AG04449 (cell line): Measurements from ENCODE around the gene DEDD.

ENCODE experiments used
- CTCF ChIA-PET: fragments of 350-600 bp; formaldehyde crosslinking; extraction: SDS; loops from one replicate; lab custom pipeline; 2021; ENCODE audit warnings: antibody characterized with exemption; lab: Yijun Ruan, JAX
- POLR2A ChIA-PET: fragments of 400-600, 350-600 bp; formaldehyde crosslinking; extraction: SDS; loops from one replicate; lab custom pipeline; 2020; ENCODE audit warnings: antibody characterized with exemption, inconsistent platforms; lab: Yijun Ruan, JAX
- DNase-seq: peaks from one replicate; pipeline ENCODE4 v3.0.0-alpha.2; 2010; ENCODE audit warnings: low read depth, low spot score
- H3K4me3 ChIP-seq: 2 replicates; pipeline ENCODE4 v1.5.1; 2011; ENCODE audit warnings: low read depth, mild to moderate bottlenecking, control low read depth, low read length
- TF ChIP-seq, protein P1 (sequence below): IDR thresholded peaks from one replicate; pipeline ENCODE4 v1.5.1; 2011; ENCODE audit warnings: mild to moderate bottlenecking, moderate library complexity, low read length, control low read depth, inconsistent platforms; ENCODE audit not compliant: insufficient read depth; ENCODE audit errors: missing control alignments

DEDD gene

DNA sequence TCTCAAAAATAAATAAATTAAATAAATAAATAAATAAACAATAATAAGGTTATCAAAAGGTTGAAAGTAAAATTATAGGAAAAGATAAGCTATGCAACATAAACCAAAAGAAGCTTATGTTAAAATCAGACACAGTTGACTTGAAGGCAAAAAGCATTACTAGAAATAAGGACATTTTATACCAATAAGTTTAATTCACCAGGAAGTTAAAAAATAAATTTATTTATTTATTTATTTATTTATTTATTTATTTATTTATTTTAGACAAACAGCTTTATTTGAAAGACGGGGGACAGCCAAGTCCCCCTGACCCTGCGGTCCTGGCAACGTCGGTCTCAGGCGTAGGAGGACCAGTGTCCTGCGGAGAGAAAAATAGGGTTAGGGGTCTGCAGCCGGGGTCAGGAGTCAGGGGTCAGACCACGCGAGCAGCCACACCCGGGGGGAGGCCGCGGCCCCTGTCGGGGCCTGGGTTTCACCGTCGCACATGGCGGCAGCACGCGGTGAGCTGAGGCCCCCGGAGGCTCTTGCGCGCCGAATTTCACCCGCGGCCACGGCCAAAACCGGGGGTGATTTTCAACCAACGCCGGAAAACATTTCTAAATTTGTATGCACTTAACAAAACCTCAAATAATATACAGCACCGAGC lies 8.4 kb upstream of the DEDD start:
- TF ChIP-seq, protein P1, sequence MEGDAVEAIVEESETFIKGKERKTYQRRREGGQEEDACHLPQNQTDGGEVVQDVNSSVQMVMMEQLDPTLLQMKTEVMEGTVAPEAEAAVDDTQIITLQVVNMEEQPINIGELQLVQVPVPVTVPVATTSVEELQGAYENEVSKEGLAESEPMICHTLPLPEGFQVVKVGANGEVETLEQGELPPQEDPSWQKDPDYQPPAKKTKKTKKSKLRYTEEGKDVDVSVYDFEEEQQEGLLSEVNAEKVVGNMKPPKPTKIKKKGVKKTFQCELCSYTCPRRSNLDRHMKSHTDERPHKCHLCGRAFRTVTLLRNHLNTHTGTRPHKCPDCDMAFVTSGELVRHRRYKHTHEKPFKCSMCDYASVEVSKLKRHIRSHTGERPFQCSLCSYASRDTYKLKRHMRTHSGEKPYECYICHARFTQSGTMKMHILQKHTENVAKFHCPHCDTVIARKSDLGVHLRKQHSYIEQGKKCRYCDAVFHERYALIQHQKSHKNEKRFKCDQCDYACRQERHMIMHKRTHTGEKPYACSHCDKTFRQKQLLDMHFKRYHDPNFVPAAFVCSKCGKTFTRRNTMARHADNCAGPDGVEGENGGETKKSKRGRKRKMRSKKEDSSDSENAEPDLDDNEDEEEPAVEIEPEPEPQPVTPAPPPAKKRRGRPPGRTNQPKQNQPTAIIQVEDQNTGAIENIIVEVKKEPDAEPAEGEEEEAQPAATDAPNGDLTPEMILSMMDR, result no peak
- CTCF ChIA-PET, result interaction anchor here (0.8 to 12.2 kb wide), 11 partner anchors 8 to 306 kb away, joined by 3 to 147 read pairs (median 5); partner anchors contain the start of genes KLHDC9 and USF1
- no peak overlapping the region for H3K4me3 ChIP-seq
- DNase-seq, result no peak
- POLR2A ChIA-PET, result interaction anchor here (0.9 kb wide), 1 partner anchor 8 kb away, joined by 4 read pairs; no protein-coding TSS in a partner anchor

DNA sequence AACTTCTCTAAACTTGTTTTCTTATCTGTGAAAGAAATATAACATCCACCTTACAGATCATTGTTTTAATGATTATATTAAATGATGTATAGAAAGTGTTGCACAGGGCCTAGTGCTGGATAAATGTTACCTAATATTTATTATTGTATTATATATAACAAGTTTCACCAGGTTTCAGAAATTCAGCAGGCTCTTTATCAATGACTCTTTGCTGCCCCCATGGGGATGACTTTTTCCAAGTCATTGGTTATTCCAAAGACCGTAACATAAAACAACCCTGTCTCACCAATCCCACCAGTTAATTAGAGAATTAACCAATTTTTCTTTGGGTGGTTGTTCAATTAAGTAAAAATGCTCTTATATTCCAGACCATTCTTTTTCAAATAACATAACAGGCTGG lies 7.3 kb upstream of the DEDD start:
- DNase-seq, result no peak

DNA sequence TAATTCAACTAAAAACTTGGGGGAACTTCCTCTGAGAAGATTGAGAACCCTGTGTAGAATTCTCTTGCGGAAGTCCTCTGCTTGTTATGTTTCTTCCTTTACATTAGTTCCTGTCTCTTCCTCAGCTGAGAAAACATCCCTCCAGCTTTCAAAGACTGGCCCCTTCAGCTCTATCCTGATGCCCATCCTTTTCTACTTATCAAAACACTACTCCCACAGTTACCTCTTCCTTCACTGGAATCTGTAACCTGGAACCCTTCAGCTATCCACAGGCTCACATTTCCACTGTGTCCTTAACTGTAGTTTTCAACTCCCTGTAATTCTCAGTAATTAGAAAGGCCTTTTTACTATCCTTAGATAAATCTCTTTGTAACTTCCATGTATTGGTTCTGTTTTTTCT lies 6.0 kb upstream of the DEDD start:
- no peak for DNase-seq
- no peak overlapping the region for H3K4me3 ChIP-seq
- ChIA-PET CTCF (interaction anchor here (0.6 to 12.2 kb wide), 12 partner anchors 10 to 303 kb away, joined by 3 to 147 read pairs (median 6); partner anchors contain the start of genes KLHDC9, UFC1 and USF1), POLR2A (interaction anchor here (1.0 to 1.2 kb wide), 2 partner anchors 15 to 94 kb away, joined by 3 read pairs; partner anchors contain the start of gene UFC1)
- TF ChIP-seq, protein P1, result no peak

More for the DNA sequence above, 7.3 kb upstream of the DEDD start:
- ChIA-PET CTCF (interaction anchor here (0.6 to 12.2 kb wide), 12 partner anchors 9 to 303 kb away, joined by 3 to 147 read pairs (median 6); partner anchors contain the start of genes KLHDC9, UFC1 and USF1), POLR2A (no interaction called here)
- TF ChIP-seq, protein P1, result peak; percentile 34
- H3K4me3 ChIP-seq, result no peak overlapping the region

DNA sequence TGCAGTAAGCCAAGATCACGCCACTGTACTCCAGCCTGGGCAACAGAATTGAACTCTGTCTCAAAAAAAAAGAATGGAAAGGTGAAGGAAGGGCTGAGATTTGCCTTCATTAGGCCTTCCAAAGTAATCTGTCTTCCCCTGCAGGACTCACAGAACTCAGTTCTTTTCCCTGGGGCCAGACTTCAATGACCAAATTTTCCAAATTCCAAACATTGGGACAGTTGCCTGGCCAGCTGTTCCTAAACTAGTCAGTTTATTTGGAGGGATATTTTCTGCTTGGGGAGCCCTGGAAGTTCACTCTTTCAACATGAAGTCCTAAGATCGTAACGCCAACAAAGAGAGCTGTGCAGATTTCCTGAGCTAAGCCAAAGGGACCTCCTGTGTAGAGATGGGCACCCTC lies 5.4 kb upstream of the DEDD start:
- no peak for DNase-seq
- ChIA-PET CTCF (interaction anchor here (0.6 to 12.2 kb wide), 13 partner anchors 10 to 304 kb away, joined by 3 to 147 read pairs (median 6); partner anchors contain the start of genes KLHDC9, UFC1 and USF1), POLR2A (interaction anchor here (1.0 to 1.2 kb wide), 2 partner anchors 15 to 93 kb away, joined by 3 read pairs; partner anchors contain the start of gene UFC1)
- TF ChIP-seq, protein P1, result no peak
- H3K4me3 ChIP-seq, result no peak overlapping the region

DNA sequence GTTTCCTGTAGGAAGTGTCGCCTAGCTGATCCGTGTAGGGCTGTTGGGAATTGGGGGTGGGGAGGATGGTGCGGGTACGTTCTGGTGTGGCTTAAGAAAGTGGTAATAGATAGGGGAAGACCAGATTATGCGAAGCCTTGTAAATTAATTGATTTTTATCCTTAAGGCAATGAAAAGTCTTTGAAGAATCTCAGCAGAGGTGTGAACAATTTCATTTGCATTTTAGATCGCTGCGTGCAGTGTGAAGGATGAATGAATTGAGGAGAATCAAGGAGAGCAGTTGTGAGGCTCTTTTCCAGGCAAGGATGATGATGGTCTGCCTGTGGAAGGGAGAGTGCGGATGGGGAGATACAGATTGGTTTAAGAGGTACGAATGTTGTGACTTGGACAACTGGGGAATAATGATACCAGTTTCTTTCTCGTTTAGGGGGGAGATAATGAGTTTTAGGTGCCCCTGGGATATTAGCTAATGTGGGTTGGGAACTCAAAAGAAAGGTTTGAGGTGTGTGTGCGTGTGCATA lies 813 bp upstream of the DEDD start:
- TF ChIP-seq, protein P1, result no peak
- peak overlapping the region; percentile 95 for H3K4me3 ChIP-seq
- ChIA-PET POLR2A (interaction anchor here (0.9 to 1.6 kb wide), 8 partner anchors 8 to 88 kb away, joined by 3 to 10 read pairs (median 4); partner anchors contain the start of genes NIT1, PFDN2, PPOX and UFC1), CTCF (interaction anchor here (0.8 to 12.2 kb wide), 11 partner anchors 8 to 406 kb away, joined by 3 to 147 read pairs (median 3); partner anchors contain the start of genes USF1 and USP21)
- no peak for DNase-seq
